Osteoblast (primary cell): ENCODE results near the gene TMEM115. TPM values are rescaled to one million over a fixed set of nuclear protein-coding genes. Genes with fewer than 3 reads are reported as not detected.

Experiments
- DNase-seq: peaks from one replicate; pipeline ENCODE4 v3.0.0; 2011; ENCODE audit warnings: low spot score, mixed read lengths; ENCODE audit not compliant: insufficient read length; ENCODE audit errors: missing footprints
- H2AFZ ChIP-seq: 2 replicates; pipeline ENCODE4 v1.6.0; 2011; ENCODE audit warnings: mild to moderate bottlenecking, low read length
- H3K27ac ChIP-seq: 2 replicates; pipeline ENCODE4 v1.5.1; 2011; ENCODE audit warnings: mild to moderate bottlenecking, low read depth, low read length, moderate library complexity
- H3K27me3 ChIP-seq: 2 replicates; pipeline ENCODE4 v1.6.0; 2012; ENCODE audit warnings: mild to moderate bottlenecking, control low read depth, inconsistent platforms, low read length, moderate library complexity; ENCODE audit not compliant: insufficient read depth
- H3K36me3 ChIP-seq: 2 replicates; pipeline ENCODE4 v1.5.1; 2011; ENCODE audit warnings: mild to moderate bottlenecking, low read length, control low read depth, moderate library complexity; ENCODE audit not compliant: insufficient read depth
- H3K4me1 ChIP-seq: 2 replicates; pipeline ENCODE4 v1.5.1; 2011; ENCODE audit warnings: mild to moderate bottlenecking, low read length, control low read depth, moderate library complexity; ENCODE audit not compliant: insufficient read depth
- H3K4me2 ChIP-seq: 2 replicates; pipeline ENCODE4 v1.6.0; 2011; ENCODE audit warnings: mild to moderate bottlenecking, low read length; ENCODE audit not compliant: insufficient read depth
- H3K4me3 ChIP-seq: fragments of 200-600 bp; sonication (generic); 3 replicates; pipeline ENCODE4 v1.5.1; 2012; ENCODE audit warnings: mild to moderate bottlenecking, low read length, inconsistent platforms; ENCODE audit not compliant: insufficient read depth
- H3K79me2 ChIP-seq: 2 replicates; pipeline ENCODE4 v1.6.0; 2012; ENCODE audit warnings: mild to moderate bottlenecking, low read length, control low read depth, inconsistent platforms; ENCODE audit not compliant: insufficient read depth
- H3K9me3 ChIP-seq: 2 replicates; pipeline ENCODE4 v1.5.1; 2011; ENCODE audit warnings: low read depth, low read length, control low read depth
- H4K20me1 ChIP-seq: 2 replicates; pipeline ENCODE4 v1.6.0; 2012; ENCODE audit warnings: mild to moderate bottlenecking, low read length, control low read depth; ENCODE audit not compliant: insufficient read depth
- CTCF ChIP-seq: IDR thresholded peaks from 2 replicates; pipeline ENCODE4 v1.5.1; 2011; ENCODE audit warnings: mild to moderate bottlenecking, low read depth, low read length, moderate library complexity; ENCODE audit errors: extremely low read depth
- total RNA-seq: library from RNA; depleted of rRNA; stranded (reverse); fragments of >200 nt; gene quantifications from 2 replicates; pipeline ENCODE4 v1.2.3, GENCODE V29; 2012

TMEM115 gene
- total RNA-seq, 1 donor = 73.1 TPM

- Histone ChIP-seq H3K9me3 (no peaks in the 10 kb centered on the region), H3K4me2 (no peak overlapping the region), H3K4me3 (no peak overlapping the region), H2AFZ (no peak overlapping the region), H3K79me2 (no peaks in the 10 kb centered on the region), H3K27ac (no peak overlapping the region), H4K20me1 (no peaks in the 10 kb centered on the region), H3K27me3 (no peaks in the 10 kb centered on the region), H3K4me1 (no peaks in the 10 kb centered on the region), H3K36me3 (no peaks in the 10 kb centered on the region)
- no peak for DNase-seq
- no peak for TF ChIP-seq CTCF
These were observed 16.1 kb upstream of the TMEM115 start for GRCh38 chr3:50375258-50375931.

- Histone ChIP-seq H3K4me2 (no peak overlapping the region), H3K27ac (no peak overlapping the region), H3K4me3 (no peak overlapping the region), H3K36me3 (no peaks in the 10 kb centered on the region), H3K9me3 (no peaks in the 10 kb centered on the region), H3K4me1 (no peaks in the 10 kb centered on the region), H2AFZ (no peak overlapping the region), H3K27me3 (no peaks in the 10 kb centered on the region), H3K79me2 (no peaks in the 10 kb centered on the region), H4K20me1 (no peaks in the 10 kb centered on the region)
- TF ChIP-seq CTCF = no peak
- DNase-seq = no peak
These were observed 15.3 kb upstream of the TMEM115 start for GRCh38 chr3:50374363-50375257.

GRCh38 chr3:50373146-50374051 lies 14.1 kb upstream of the TMEM115 start:
- H3K79me2 ChIP-seq = no peaks in the 10 kb centered on the region
- H4K20me1 ChIP-seq = no peaks in the 10 kb centered on the region
- H3K36me3 ChIP-seq = no peaks in the 10 kb centered on the region
- no peaks in the 10 kb centered on the region for H3K4me1 ChIP-seq
- H3K4me3 ChIP-seq = no peak overlapping the region
- DNase-seq = no peak
- H3K27me3 ChIP-seq = no peaks in the 10 kb centered on the region
- TF ChIP-seq CTCF = no peak
- H3K27ac ChIP-seq = no peak overlapping the region
- H3K9me3 ChIP-seq = no peaks in the 10 kb centered on the region
- no peak overlapping the region for H2AFZ ChIP-seq
- H3K4me2 ChIP-seq = no peak overlapping the region
